Uterus (tissue), 2 donors: ENCODE data around the gene CAMK1D.

ENCODE experiments used
- POLR2A ChIP-seq, 2 donors: fragments of 450-650 bp; IDR thresholded peaks; one replicate each; pipeline ENCODE4 v1.6.1; 2016; ENCODE audit warnings: antibody characterized with exemption in 2 of 2, mild to moderate bottlenecking in 1 of 2, moderate library complexity in 1 of 2
- TF ChIP-seq, protein P1 (sequence below), 4 experiments: fragments of 200-600 bp in 2 of 4; fragments of 450-650 bp in 2 of 4; sonication (generic) in 2 of 4; IDR thresholded peaks; one replicate each; pipeline ENCODE4 v1.5.1; 2016 to 2019; ENCODE audit warnings: antibody characterized with exemption in 4 of 4, mild to moderate bottlenecking in 2 of 4, moderate library complexity in 1 of 4

DNA sequence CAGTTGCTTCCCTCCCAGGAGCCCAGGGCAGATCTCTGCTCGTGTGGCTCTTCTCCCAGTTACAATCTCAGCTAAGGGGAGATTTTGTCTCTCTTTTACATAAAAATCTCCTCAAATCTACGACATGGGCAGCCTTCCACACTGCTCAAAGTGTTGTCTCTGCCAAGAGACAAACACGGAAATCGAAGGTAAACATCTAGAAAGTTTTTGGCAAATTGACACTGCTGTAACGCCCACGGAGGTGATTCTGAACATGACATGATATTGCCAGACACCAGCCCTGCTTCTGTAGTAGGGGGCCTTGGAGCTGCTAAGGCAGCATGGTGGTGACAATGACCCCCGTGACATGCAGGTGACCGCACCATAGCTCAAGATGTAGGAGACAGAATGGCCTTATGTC lies 523.8 kb downstream of the CAMK1D start:
- TF ChIP-seq POLR2A (IDR thresholded peaks at IDR 0.05), result no peak
- TF ChIP-seq, protein P1, sequence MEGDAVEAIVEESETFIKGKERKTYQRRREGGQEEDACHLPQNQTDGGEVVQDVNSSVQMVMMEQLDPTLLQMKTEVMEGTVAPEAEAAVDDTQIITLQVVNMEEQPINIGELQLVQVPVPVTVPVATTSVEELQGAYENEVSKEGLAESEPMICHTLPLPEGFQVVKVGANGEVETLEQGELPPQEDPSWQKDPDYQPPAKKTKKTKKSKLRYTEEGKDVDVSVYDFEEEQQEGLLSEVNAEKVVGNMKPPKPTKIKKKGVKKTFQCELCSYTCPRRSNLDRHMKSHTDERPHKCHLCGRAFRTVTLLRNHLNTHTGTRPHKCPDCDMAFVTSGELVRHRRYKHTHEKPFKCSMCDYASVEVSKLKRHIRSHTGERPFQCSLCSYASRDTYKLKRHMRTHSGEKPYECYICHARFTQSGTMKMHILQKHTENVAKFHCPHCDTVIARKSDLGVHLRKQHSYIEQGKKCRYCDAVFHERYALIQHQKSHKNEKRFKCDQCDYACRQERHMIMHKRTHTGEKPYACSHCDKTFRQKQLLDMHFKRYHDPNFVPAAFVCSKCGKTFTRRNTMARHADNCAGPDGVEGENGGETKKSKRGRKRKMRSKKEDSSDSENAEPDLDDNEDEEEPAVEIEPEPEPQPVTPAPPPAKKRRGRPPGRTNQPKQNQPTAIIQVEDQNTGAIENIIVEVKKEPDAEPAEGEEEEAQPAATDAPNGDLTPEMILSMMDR (IDR thresholded peaks at IDR 0.05), result no peak
